Keratinocyte (primary cell): ENCODE data around the gene RHOC. TPM values are rescaled to one million over a fixed set of nuclear protein-coding genes. Genes with fewer than 3 reads are reported as not detected.

ENCODE experiments used
- DNase-seq: peaks from one replicate; pipeline ENCODE4 v3.0.0-alpha.2; 2011; ENCODE audit warnings: low read depth, missing footprints, low spot score
- FAIRE-seq: peaks from 2 replicates; lab custom pipeline; 2011; peaks lifted over from hg19 to GRCh38; lab: Jason Lieb, UNC
- H2AFZ ChIP-seq: 2 replicates; pipeline ENCODE4 v1.6.0; 2012; ENCODE audit warnings: low read length, control low read depth, inconsistent platforms; ENCODE audit not compliant: control insufficient read depth
- H3K27ac ChIP-seq: 2 replicates; pipeline ENCODE4 v1.5.1; 2011; ENCODE audit warnings: low read length; ENCODE audit not compliant: control insufficient read depth, insufficient read depth
- H3K27me3 ChIP-seq: 3 replicates; pipeline ENCODE4 v1.6.0; 2011; ENCODE audit warnings: low read length; ENCODE audit not compliant: control insufficient read depth, insufficient read depth; ENCODE audit errors: extremely low read depth
- H3K36me3 ChIP-seq, 2 experiments: 2 replicates in 1 of 2; 3 replicates in 1 of 2; pipeline ENCODE4 v1.5.1; 2011; ENCODE audit warnings: low read length in 2 of 2, mild to moderate bottlenecking in 1 of 2; ENCODE audit not compliant: control insufficient read depth in 2 of 2, insufficient read depth in 2 of 2; ENCODE audit errors: extremely low read depth in 1 of 2
- H3K4me1 ChIP-seq: 3 replicates; pipeline ENCODE4 v1.5.1; 2011; ENCODE audit warnings: low read length; ENCODE audit not compliant: control insufficient read depth, insufficient read depth; ENCODE audit errors: extremely low read depth
- H3K4me2 ChIP-seq: 3 replicates; pipeline ENCODE4 v1.6.0; 2011; ENCODE audit warnings: low read depth, low read length; ENCODE audit not compliant: control insufficient read depth, insufficient read depth; ENCODE audit errors: extremely low read depth
- H3K4me3 ChIP-seq, 3 experiments: fragments of 200-600 bp in 1 of 3; sonication (generic) in 1 of 3; 2 replicates in 2 of 3; 3 replicates in 1 of 3; pipeline ENCODE4 v1.5.1; 2011 to 2016; ENCODE audit warnings: low read length in 3 of 3, mild to moderate bottlenecking in 3 of 3, control low read depth in 2 of 3, inconsistent platforms in 1 of 3, low read depth in 1 of 3, mixed read lengths in 1 of 3, mixed run types in 1 of 3, moderate library complexity in 1 of 3; ENCODE audit not compliant: control insufficient read depth in 2 of 3, insufficient read depth in 2 of 3; ENCODE audit errors: extremely low read depth in 1 of 3
- H3K79me2 ChIP-seq: 2 replicates; pipeline ENCODE4 v1.6.0; 2012; ENCODE audit warnings: low read length; ENCODE audit not compliant: control insufficient read depth, insufficient read depth
- H3K9ac ChIP-seq: 3 replicates; pipeline ENCODE4 v1.6.0; 2011; ENCODE audit warnings: low read length; ENCODE audit not compliant: control insufficient read depth, insufficient read depth; ENCODE audit errors: extremely low read depth
- H3K9me1 ChIP-seq: 3 replicates; pipeline ENCODE4 v1.6.0; 2011; ENCODE audit warnings: low read length; ENCODE audit not compliant: control insufficient read depth, insufficient read depth; ENCODE audit errors: extremely low read depth
- H3K9me3 ChIP-seq: 2 replicates; pipeline ENCODE4 v1.5.1; 2012; ENCODE audit warnings: low read depth, low read length; ENCODE audit not compliant: control insufficient read depth
- H4K20me1 ChIP-seq: 3 replicates; pipeline ENCODE4 v1.6.0; 2011; ENCODE audit warnings: low read length; ENCODE audit not compliant: control insufficient read depth, insufficient read depth; ENCODE audit errors: extremely low read depth
- CTCF ChIP-seq, 3 experiments: IDR thresholded peaks in 1 of 3; conservative IDR thresholded peaks in 1 of 3; optimal IDR thresholded peaks in 1 of 3; 2 replicates in 2 of 3; 3 replicates in 1 of 3; pipeline versions ENCODE3 to v1.5.1; 2011; ENCODE audit warnings: low read length in 3 of 3, mild to moderate bottlenecking in 3 of 3, moderate library complexity in 2 of 3, control low read depth in 1 of 3, inconsistent platforms in 1 of 3; ENCODE audit not compliant: insufficient read depth in 2 of 3; ENCODE audit errors: extremely low read depth in 1 of 3
- EZH2 ChIP-seq: IDR thresholded peaks from one replicate; pipeline ENCODE4 v1.6.1; 2012; ENCODE audit warnings: inconsistent platforms, mild to moderate bottlenecking, low read length, moderate library complexity
- dilution Hi-C: fragments of 300-500 bp; cut with MboI; formaldehyde crosslinking; loops from one replicate; pipeline ENCODE4 v1.7.0; 2020; ENCODE audit warnings: low sequenced_read_pairs; ENCODE audit not compliant: extremely low pct_ligation_motif_present
- polyA plus RNA-seq, 5 experiments: library from polyadenylated mRNA; depleted of rRNA in 3 of 5; stranded (reverse) in 3 of 5; stranded (forward) in 1 of 5; unstranded in 1 of 5; fragments of >200 nt; gene quantifications; 1 replicate in 1 of 5; 2 replicates in 3 of 5; 3 replicates in 1 of 5; pipeline versions ENCODE4 v1.2.1 to v1.2.3, GENCODE V29; 2011 to 2012; ENCODE audit warnings: missing spikeins in 2 of 5, low read depth in 1 of 5, low replicate concordance in 1 of 5

RHOC gene
- polyA plus RNA-seq, 1 donor (not counting 4 experiments of a cell fraction or from before 2014, with no cell fraction given) = 639 TPM

GRCh38 chr1:112674986-112675727 lies 31.8 kb downstream of the RHOC start:
- no peaks in the 10 kb centered on the region for H3K9me3 ChIP-seq
- peak overlapping the region; percentile 80 for H3K27ac ChIP-seq
- peak overlapping the region; percentile 74 for H2AFZ ChIP-seq
- TF ChIP-seq EZH2 (no peak), CTCF (optimal IDR thresholded peaks at IDR 0.05 in 1 of 3, IDR thresholded peaks at IDR 0.05 in 1 of 3, conservative IDR thresholded peaks at IDR 0.05 in 1 of 3; ENCODE audit: extremely low read depth in 1 of 3, insufficient read depth in 2 of 3, low read length in 3 of 3) (no peak)
- peaks cover 16% of the 10 kb centered on the region for H3K79me2 ChIP-seq
- dilution Hi-C loops = no loop called here
- peak overlapping the region; percentile 84 for H3K9ac ChIP-seq
- peak overlapping the region; percentile 94 for H3K4me2 ChIP-seq
- no peaks in the 10 kb centered on the region for H3K27me3 ChIP-seq
- no peak for FAIRE-seq
- no peaks in the 10 kb centered on the region for H3K9me1 ChIP-seq
- peaks cover 20% of the 10 kb centered on the region for H3K4me1 ChIP-seq
- H3K36me3 ChIP-seq = peaks cover 4 to 6% of the 10 kb centered on the region in 2 experiments
- no peak for DNase-seq
- H4K20me1 ChIP-seq = no peaks in the 10 kb centered on the region
- H3K4me3 ChIP-seq = peak overlapping the region; percentile 79 to 90 (median 85)

- Histone ChIP-seq H3K27ac (peak within 1 kb of the TSS; percentile 80), H3K9ac (peak within 1 kb of the TSS; percentile 84), H3K79me2 (peaks cover 16% of the 10 kb centered on the region), H3K4me2 (peak within 1 kb of the TSS; percentile 94), H3K4me3 (peak within 1 kb of the TSS; percentile 79 to 90 (median 85)), H3K27me3 (no peaks in the 10 kb centered on the region), H3K4me1 (peaks cover 20% of the 10 kb centered on the region), H3K9me1 (no peaks in the 10 kb centered on the region), H3K36me3 (peaks cover 4 to 11% of the 10 kb centered on the region in 2 experiments), H4K20me1 (no peaks in the 10 kb centered on the region), H3K9me3 (no peaks in the 10 kb centered on the region), H2AFZ (peak within 1 kb of the TSS; percentile 74)
- DNase-seq (peak; percentile 54), FAIRE-seq (no peak)
- no peak for TF ChIP-seq EZH2
- TF ChIP-seq CTCF (optimal IDR thresholded peaks at IDR 0.05 in 1 of 3, IDR thresholded peaks at IDR 0.05 in 1 of 3, conservative IDR thresholded peaks at IDR 0.05 in 1 of 3; ENCODE audit: extremely low read depth in 1 of 3, insufficient read depth in 2 of 3, low read length in 3 of 3) = no peak
- dilution Hi-C loops = no loop called here
Measured at GRCh38 chr1:112674440-112674985, 32.4 kb downstream of the RHOC start, which contains the start of gene MOV10. MOV10 (plus strand) TSS chr1:112674659; CDS start chr1:112674913, 254 bp downstream.
